GM19351 (cell line): ENCODE measurements around the gene SLK.

ENCODE experiments used
- ATAC-seq: cut with Tn5 transposase; IDR thresholded peaks from one replicate; pipeline ENCODE4 v1.9.1; 2021; ENCODE audit warnings: mild to moderate bottlenecking, moderate library complexity; ENCODE audit not compliant: unreplicated experiment

The SLK gene

DNA sequence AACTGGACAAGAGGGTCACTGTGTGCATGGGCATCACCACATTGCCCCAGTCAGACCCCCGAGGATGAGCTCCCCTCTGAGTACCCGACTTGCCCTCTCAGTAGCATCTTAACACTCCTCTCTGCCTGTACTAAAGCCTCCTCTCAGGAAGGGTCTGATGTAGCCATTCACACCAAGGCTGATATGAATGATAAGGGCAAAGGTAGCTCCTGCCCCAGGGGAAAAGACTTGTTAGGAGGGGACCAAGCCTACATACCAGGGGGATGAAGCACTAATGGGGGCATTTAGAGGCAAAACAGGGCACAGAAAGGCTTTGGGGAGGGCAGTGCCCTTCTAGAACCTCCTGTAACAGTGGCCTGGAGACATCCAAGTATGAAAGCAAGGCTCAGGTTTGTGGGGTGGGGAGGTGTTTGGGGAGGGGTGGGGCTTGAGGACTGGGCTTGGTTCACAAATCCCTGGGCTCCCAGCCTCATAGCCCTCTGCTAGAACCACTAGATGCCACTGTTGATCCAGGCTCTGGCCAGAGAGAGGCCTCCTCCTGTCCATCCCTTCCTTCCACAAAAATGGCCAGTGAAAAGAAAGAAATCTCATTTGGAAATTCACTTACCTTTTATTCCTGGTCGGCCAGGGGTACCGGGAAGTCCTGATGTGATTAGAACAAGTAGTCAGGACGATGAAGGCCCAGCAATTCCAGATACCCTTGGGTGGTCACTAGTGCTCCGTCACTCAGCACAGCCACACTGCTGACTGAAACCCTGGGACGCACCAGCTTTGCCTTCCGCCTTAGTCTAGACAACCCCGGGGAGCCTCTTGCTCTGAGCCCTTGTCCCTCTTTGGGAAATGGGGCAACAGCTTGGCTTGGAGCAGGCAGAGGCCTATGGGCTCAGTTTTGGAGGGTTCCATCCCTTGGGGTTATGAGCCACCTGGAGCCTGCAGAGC lies 78.5 kb downstream of the SLK start:
- ATAC-seq: no peak

DNA sequence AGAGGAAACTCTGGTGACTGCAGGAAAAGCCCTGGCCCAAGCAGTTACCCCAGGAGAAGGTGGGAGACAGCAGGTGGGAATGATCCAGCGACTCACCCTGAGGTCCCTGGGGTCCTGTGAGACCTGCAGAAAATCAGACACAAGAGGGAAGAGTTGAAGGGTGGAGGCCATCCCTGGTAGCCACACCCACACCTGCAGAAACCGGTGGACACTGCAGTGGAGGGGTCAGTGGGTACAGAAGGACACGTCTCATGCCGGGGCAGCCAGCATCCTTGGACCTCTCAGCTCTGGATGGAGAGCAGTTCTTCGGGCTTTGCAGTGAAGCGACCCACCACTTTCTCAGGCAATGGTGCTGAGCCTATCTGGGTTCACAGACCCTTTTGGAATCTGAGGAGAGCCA lies 79.7 kb downstream of the SLK start:
- no peak for ATAC-seq

DNA sequence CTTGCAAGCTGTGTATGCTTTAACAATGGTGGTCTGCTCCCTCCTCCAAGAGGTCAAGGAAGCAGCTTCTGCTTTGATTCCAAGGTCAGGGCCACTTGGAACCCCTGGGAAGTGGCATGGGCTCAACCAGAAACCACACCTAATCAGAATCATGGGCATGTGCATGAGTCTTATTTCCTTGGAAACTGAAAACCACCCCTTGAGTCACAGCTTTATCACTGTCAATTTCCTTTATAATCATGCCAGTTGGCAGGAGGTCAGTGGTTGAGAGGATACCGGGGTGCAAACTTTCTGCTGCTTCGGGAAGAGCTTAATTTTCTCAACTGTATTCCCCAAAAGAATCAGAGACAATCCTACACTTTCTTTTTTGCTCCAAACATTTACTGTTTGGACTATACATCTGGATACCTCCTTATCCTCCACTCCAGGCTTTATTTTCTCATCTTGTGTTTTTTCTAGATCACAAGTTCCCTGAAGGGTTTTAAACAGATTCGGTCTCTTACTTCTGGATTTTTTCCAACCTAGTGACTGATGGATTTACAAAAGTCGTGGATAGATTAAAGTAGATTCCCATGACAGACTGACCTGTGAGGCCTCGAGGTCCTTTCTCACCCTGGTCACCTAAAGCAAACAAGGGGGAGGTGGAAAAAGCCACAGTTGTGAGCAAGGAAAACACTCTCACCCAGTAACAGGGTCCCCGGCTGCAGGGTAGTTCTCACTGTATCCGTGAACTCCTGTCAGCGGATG lies 82.7 kb downstream of the SLK start:
- ATAC-seq: no peak

DNA sequence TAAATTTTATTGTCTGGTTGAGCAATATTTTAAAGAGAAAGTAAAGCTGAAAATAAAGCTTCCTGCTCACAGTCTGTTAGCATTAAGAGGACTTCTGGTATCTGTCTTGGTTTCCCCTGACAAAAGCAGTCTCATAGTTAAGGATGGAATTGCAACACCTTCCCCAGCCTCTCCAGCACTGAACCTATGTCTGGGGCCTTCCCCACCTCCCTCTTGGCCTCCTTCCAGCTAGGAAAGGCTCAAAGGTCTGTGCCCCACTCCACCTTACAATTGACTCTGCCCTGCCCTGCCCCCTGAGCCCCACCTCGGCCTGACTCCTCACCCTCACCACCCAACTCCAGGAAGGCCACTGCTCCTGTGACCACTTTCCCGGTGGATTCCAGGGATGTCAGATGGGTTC lies 85.5 kb downstream of the SLK start:
- ATAC-seq: no peak

DNA sequence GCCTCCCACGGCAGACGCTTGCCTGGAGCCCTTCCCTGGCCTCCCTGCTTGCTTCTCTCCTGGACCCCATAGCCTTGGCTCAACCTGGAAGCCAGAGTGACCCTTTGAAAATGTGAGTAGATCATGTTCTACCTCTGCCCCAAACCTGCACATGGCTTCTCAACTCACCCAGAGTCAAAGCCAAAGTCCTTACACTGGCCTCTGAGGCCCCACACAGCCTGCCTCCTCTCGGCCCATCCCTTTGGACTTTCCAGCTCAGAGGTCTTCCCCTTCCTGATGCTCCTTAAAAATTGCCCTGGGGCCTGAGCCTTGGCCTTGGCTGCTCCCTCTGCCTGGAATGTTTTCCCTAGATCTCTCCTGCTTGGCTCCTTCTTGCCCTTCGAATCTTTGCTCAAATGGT lies 86.3 kb downstream of the SLK start:
- ATAC-seq: no peak

DNA sequence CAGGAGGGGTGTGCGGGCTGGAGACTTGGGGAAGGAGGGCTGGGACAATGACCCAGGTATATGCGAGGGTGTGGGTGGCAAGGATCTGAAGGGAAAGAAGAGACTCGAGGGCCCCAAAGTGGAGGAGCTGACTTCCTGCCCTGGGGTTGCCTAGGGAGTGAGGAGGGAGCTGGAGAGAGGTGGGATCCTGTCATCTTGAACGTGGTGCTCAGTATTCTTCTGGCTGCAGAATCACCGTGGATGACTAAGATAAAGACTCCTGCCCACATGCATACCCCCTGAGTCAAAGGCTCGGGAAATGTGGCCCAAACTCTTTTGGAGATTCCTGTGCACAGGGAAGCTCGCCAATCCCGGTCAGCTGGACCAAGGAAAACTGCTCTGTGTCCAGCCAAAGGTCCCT lies 87.5 kb downstream of the SLK start:
- no peak for ATAC-seq

DNA sequence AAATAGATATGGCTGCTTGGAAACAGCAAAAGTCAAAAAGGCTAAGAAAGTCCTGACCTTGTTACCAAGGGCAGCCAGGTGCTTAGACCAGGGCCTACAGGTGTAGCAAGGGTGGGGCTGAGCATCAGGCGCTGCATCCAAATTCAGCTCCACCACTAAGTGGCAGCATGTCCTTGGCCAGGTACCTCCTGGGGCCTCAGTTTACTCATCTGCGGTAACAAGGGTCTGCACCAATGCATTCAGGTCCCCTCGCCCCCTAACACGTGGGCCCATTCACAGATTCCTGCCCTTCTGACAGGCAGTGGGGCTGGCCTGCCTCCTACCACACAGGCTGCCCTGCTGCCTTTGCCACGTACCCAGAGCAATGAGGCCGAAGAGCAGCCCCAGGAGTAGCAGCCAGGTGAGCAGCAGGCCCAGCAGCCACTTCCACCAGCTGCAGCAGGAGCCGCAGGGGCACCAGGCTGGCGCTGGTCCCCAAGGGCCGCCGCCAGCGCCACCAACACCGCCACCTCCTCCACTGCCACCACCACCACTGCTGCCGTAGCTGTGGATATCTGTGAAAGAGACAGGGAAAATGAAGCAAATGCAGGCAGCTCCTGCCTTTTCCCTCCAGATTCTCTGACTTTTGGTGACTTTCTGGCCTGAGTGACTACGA lies 89.8 kb downstream of the SLK start:
- no peak for ATAC-seq

DNA sequence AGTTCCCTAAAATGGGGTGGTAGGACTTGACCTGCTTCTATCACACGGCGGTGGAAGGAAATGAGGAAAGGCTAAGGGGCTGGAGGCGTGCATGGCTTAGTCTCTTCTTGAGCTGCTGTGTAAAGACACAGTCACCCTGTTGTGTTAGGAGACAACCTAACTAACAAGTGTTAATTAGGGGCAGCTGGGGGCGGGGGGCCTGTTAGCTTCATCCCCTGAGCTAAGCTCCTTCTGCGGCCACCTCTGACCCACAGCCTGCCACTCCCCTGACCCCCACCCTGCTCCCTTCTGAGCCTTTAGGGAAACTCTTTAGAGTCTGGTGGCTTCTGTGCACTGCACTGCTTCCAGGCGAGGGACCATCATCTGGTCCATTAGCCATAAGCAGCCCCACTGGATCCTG lies 90.8 kb downstream of the SLK start:
- ATAC-seq: no peak

DNA sequence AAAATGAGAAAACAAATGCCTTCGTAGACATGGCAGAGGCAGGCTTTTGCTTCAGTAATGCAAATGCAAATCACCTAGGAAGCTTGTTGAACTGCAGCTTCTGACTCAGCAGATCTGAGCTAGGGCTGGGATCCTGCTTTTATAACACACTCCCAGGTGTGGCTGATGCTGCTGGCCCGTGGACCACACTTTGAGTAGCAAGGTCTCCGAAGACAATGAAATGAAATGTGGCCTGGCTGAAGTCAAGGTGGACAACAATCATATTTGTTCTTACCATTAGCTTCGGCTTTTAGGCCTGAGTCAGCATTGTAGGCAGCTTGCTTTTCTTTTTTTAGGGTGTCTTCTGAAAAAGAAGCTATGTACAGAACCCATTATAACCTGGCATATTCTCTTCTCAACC lies 92.4 kb downstream of the SLK start:
- no peak for ATAC-seq

DNA sequence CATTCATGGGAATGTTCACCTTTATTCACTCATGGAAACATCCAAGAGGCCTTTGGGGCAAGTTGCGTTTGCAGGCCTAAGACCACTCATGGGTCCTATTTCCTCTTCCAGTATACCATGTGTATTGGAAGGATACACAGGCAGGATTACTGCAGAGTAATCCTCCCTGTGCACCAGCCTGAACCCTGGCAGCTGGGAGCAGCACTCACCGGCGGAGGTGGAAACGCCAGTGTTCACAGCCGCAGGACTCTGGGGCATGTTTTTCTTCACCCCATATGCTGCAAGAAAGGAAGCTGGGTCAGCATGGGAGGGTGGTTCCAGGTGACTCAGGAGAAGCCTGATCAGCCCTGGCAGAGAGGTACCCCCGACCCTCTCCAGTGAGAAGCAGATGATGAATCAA lies 94.3 kb downstream of the SLK start:
- no peak for ATAC-seq

DNA sequence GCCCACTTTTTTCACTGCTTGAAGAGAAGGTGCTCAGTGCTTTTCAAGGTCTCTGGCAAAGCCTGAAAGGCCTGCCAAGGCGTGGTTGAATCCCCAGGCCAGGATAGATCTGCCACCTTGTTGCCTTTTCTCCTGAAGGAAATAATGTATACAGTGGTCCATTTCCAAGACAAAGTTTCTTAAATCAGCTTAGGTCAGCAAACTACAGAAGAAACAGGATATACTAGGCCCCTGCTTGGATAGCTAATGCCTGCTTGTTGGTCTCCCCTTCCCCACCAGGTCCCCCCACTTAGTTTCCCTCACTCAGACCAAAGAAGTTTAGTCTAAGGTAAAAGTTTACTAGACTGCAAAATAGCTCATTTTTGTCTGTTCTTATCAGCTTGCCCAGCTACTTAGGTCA lies 98.8 kb downstream of the SLK start:
- no peak for ATAC-seq

DNA sequence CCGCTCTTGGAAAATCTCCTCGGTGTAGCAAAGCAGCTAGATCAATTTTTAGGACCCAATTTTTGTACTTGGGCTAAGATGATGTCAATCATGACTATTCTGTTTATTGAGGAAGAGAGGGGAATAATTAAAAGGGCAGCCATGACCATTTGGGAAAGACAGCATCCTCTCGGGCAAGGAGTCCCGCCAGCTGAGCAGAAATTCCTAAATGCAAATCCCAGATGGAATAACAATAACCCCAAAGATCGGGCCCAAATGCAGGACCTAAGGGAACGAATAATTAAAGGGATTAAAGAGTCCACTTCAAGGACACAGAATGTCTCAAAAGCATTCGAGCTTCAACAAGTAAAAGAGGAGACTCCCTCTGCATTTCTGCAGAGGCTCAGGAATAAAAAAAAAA lies 100.0 kb downstream of the SLK start:
- ATAC-seq: no peak

DNA sequence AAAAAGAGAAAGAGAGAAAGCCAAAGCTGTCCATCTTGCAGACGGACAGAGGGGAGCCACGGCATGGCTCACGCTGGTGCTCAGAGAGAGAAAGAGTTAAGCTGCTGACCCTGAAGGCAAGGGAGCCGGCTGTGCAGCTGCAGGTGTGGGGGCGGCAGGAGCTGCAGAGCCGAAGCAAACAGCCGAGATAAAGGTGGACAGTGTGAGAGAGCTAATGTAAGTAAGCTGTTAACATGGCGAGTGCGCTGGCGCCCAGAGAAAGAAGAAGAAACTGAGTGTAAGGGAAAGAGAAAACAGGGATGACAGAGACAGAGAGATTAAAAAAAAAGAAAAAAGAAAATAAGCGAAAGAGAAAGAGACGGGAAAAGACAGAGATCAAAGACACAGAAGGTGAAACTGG lies 100.6 kb downstream of the SLK start:
- no peak for ATAC-seq

DNA sequence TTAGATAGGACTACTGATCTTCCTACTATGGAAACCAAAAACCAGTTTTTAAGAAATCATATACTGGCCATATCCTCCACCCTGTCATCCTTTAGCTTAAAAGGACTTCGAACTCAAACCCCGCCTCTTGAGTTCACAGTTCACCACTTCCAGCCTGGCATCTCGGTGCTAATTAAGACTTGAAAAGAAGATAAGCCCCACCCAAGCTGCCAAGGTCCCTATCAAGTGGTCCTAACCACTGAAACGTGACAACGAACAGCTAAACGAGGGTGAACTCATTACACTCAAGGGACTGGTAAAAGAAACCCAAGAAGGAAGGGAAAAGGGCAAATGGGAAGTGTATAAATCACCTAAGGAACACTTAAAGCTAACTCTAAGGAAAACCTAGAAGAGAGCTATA lies 102.7 kb downstream of the SLK start:
- no peak for ATAC-seq

DNA sequence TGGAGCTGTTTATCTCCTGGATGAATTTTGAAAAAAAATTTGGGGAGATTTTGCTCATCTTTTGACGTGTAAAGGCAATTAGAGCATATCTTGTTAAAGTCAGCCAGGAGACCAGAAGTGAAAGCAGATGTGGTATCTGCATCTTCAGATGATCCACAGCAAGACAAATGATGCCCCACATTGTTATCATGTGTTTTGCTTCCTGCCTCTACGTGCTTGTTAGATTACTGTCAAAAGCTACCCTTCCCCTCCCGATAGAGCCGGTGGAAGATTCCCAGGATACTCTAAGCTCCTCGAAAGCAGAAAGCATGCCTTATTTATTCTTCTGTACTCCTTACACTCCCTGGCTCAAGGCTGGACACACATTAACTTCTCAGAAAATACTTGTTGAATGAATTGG lies 105.8 kb downstream of the SLK start:
- no peak for ATAC-seq

DNA sequence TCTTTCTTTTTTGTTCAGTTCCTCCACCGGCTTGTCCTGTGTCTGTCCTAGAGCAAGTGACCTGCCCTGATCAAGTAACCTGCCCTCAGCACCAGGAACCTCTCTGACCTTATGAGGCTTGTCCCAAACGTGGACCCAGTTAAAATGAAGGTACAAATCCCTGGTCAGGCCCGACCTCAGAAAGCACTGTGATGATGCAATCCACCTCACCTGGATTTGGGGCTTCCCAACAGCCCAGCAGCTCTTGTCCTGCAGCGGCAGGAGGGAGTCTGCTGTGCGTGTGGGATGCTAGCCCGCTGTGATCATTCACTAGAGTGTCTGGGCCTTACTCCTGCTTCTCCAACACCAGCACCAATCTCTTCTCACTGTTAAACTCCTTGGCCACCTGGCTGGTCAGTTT lies 107.6 kb downstream of the SLK start:
- ATAC-seq: no peak

DNA sequence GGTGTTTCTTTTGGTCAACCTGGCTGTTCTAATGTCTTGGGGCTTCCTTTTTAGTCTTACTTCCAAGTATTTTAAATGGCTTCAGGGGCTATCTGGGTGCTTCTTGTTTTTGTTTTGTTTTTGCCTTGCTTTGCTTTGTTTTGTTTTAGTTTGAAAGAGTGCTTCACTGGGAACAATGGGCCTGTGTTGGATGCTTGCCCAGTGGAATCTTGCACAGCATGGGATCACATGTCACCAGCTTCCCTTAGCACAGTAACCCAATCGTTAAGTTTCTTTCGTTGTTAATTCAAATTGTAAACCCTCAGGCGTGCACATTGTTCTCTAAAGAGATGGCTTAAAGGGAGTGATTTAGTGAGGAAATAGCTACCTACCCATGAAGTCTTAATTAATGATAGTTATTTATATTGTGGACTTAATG lies 109.8 kb downstream of the SLK start:
- ATAC-seq: no peak

DNA sequence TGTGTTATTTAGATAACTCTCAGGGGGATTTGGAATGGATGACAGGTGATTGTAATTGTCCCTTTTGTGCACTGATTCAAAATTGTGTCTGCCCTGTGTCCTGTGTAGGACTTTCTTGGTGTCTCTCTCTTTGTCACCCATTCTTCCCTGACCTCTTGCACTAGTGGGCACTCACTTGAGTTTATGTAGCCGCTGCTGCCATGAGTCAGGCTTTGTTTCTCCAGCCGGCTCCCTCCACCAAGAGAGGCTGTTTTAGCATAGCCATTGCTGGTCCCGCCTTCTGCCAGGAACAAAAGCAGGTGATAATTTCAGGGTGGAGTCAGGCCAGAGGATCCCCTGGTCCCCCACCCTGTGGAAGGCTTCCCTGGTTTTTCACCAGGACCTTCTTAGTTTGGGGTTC lies 110.3 kb downstream of the SLK start:
- no peak for ATAC-seq

DNA sequence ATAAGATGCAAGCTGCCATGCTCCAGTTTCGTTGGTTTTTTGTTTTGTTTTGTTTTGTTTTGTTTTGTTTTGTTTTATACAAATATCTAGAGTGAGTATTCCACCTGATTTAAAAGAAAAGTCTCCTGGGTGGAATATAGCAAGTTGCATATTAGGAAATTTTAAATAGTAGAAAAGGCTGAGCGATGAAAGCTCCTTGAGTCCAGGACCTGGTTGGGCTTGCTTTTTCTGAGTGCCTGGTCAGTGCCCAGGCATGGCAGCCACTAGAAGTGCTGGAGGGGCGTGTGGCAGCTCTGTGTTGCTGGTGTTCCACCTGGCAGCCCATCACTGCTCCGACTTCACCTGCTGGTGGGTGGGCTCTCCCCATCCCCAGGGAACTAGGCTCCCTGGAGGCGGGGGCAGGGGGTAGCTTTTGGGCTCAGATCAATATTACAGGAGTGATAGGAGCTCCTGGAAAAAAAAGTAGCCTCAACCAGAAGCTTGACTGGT lies 110.8 kb downstream of the SLK start:
- no peak for ATAC-seq
